ENCODE results near the gene ZNF304. TPM values are rescaled to one million over a fixed set of nuclear protein-coding genes. Genes with fewer than 3 reads are reported as not detected.

The ZNF304 gene
- total RNA-seq, 1 experiment from 2014 or later, result 6.2 TPM

- intact Hi-C loops (cut with micrococcal nuclease; ENCODE audit: unreplicated experiment), result no loop called here
- H3K4me1 Mint-ChIP-seq (ENCODE audit: low read depth, unreplicated experiment), result peaks cover 6% of the 10 kb centered on the region
These were observed 55.5 kb downstream of the ZNF304 start for GRCh38 chr19:57406516-57407123.

More at GRCh38 chr19:57406516-57407123, 55.5 kb downstream of the ZNF304 start:
- CTCF ChIA-PET, result no interaction called here
- peak; percentile 32 for DNase-seq
- TF ChIP-seq CTCF (IDR thresholded peaks at IDR 0.05; ENCODE audit: unreplicated experiment), result peak; percentile 29
- H3K27ac Mint-ChIP-seq (ENCODE audit: unreplicated experiment), result no peak overlapping the region
- H3K4me3 Mint-ChIP-seq (ENCODE audit: low read depth, unreplicated experiment), result no peak overlapping the region
- no peaks in the 10 kb centered on the region for H3K27me3 Mint-ChIP-seq (ENCODE audit: unreplicated experiment)
- peaks cover 19% of the 10 kb centered on the region for H3K9me3 Mint-ChIP-seq (ENCODE audit: low read depth, unreplicated experiment)
- H3K36me3 Mint-ChIP-seq (ENCODE audit: insufficient read depth, unreplicated experiment), result peaks cover 10% of the 10 kb centered on the region
- BruUV-seq (replicated peaks), result no TSS peak

Other genes with a start within 250 kb of the ZNF304 start
- not detected in 2 replicates for gene USP29, start 231.3 kb upstream of the ZNF304 start, total RNA-seq (2022)
- gene ZIM3, start 206.1 kb upstream of the ZNF304 start, total RNA-seq (2022), result not detected in 2 replicates
- gene DUXA, start 183.8 kb upstream of the ZNF304 start, total RNA-seq (2022), result not detected in 2 replicates
- gene ZNF264, start 159.8 kb upstream of the ZNF304 start, total RNA-seq (2022), result 28.7 and 29.0 TPM in 2 replicates
- gene AURKC, start 120.2 kb upstream of the ZNF304 start, total RNA-seq (2022), result 0.83 and 1.3 TPM in 2 replicates
- gene ZNF805, start 110.6 kb upstream of the ZNF304 start, total RNA-seq (2022), result 13.8 and 14.1 TPM in 2 replicates
- gene ZNF460, start 70.8 kb upstream of the ZNF304 start, total RNA-seq (2022), result 68.2 and 74.8 TPM in 2 replicates
- gene ZNF543, start 30.8 kb upstream of the ZNF304 start, total RNA-seq (2022), result 8.5 and 9.0 TPM in 2 replicates
- gene TRAPPC2B, start 12.3 kb downstream of the ZNF304 start, total RNA-seq (2022), result 11.7 and 16.3 TPM in 2 replicates
- gene ZNF547, start 12.3 kb downstream of the ZNF304 start, total RNA-seq (2022), result 7.2 and 7.7 TPM in 2 replicates
- 20.3 and 23.0 TPM in 2 replicates for gene ZNF548, start 38.6 kb downstream of the ZNF304 start, total RNA-seq (2022)
- gene ZNF17, start 59.9 kb downstream of the ZNF304 start, total RNA-seq (2022), result 14.7 and 15.8 TPM in 2 replicates
- gene ZNF749, start 84.1 kb downstream of the ZNF304 start, total RNA-seq (2022), result 20.4 and 20.8 TPM in 2 replicates
- 1.0 and 2.0 TPM in 2 replicates for gene VN1R1, start 105.9 kb downstream of the ZNF304 start, total RNA-seq (2022)
- 11.4 and 15.6 TPM in 2 replicates for gene ZNF772, start 126.3 kb downstream of the ZNF304 start, total RNA-seq (2022)
- 17.9 and 19.6 TPM in 2 replicates for gene ZNF419, start 136.5 kb downstream of the ZNF304 start, total RNA-seq (2022)
- gene ZNF773, start 148.7 kb downstream of the ZNF304 start, total RNA-seq (2022), result 13.4 and 17.2 TPM in 2 replicates
- gene ZNF549, start 176.1 kb downstream of the ZNF304 start, total RNA-seq (2022), result 6.4 and 7.1 TPM in 2 replicates
- gene ZNF550, start 208.6 kb downstream of the ZNF304 start, total RNA-seq (2022), result 18.6 and 22.4 TPM in 2 replicates
- 6.1 and 6.6 TPM in 2 replicates for gene ZNF416, start 227.6 kb downstream of the ZNF304 start, total RNA-seq (2022)
- gene ZIK1, start 232.9 kb downstream of the ZNF304 start, total RNA-seq (2022), result not detected in 2 replicates
- 8.2 and 10.4 TPM in 2 replicates for gene ZNF530, start 248.6 kb downstream of the ZNF304 start, total RNA-seq (2022)

Data from Calu3 (cell line).